Measurements from ENCODE around the gene LARGE1.

LARGE1 gene

DNA sequence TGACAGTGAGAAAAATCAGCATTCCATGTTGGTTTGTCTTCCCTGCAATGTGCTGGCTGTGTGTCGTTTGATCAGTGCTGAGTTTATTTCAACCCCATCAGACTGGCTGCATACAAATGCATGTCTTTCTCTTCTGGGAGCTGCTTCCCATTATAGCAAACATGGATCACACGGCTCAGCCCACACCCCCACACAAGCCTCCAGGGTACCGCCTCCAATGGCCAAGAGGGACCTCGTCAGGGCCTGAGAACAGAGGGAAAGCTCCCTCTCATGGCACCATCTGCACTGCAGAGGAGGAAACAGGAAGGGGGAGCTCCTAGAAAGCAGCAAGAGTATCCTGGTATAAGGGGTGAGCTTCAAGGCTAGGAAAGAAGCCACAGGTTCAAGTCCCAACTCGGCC lies 214.2 kb downstream of the LARGE1 start:
- no peak for DNase-seq

DNA sequence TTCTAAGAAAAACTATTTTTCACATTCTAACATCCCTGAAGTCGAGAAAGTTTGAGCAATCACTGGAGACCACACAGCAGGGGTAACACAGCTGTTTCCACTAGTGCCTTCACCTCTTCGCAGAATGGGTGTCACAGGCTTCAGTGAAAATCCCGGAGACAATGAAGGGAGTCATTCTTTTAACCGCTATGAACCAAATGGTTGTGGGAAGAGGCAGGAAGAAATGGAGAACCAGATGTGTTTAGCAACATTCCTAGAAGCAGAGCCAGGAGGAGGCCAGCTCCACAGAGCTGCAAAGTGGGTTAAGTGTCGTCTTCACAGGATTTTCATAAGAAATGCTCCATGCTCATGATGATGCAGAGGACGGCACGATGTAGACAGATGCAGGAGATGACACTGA lies 221.1 kb downstream of the LARGE1 start:
- DNase-seq = no peak

DNA sequence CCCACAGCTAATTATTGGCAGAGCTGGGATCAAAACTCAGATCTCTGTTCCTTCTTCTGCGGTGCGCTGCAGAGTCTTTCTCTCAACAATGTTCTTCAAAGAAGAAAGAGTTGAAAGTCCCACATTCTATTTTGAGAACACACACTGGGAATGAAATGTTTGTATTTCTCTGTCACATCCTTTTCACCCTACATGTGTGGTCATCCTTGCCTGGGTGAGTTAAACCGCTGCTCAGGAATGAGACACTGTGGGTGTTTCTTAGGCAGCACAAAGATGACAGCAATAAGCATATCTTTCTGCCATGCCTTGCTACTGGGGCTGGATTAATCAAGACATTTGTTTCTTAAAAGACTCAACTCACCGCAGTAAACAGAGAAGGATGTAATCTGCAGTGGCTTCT lies 222.6 kb downstream of the LARGE1 start:
- DNase-seq = no peak

DNA sequence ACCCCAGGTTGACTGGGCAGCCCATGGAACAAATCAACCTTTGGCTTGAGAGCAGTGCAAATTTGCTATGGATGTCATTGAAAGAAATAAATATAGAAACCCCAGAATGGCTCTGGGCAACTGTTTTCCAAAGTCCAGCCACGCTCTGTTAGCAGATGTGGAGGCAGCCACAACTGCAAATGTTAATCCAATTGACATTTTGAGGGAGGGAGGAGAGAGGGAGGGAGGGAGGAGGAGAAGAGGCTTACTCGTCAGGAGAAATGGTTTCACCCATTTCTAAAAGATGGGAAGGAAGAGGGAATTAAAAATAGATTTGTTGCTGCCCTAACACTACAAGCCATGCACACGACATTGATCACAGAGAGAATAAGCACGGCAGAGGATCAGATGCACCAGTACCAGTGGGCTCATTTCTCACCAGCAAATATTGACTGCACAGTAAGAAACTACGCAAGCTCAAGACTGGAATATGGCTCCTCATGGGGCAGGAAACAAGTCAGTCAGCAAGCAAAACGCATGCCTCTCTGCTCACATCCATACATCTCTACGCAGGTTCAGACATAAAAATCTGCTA lies 229.1 kb downstream of the LARGE1 start:
- DNase-seq = no peak

GRCh38 chr22:33688903-33689302 lies 231.4 kb downstream of the LARGE1 start:
- no peak for DNase-seq

- DNase-seq = no peak
Observed at GRCh38 chr22:33687464-33687863, 232.8 kb downstream of the LARGE1 start.

DNA sequence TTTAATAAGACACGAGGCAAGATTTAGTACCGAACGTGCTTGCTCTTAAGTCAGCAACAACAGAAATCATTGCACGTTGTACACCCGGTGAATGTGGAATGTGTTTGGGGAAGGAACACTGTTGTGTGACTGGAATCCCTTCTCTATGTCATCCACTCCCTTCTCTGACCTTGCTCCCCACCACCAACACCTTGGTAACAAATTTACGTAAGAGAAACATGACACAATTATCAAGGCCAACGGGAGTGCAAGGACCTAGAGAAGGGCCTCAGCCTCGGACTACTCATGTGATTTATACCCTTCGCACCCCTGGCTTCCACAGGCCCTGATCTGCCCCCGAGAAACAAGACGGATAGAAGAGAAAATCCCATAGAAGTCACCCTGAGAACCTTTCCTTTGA lies 236.2 kb downstream of the LARGE1 start:
- DNase-seq = no peak

GRCh38 chr22:33682927-33683326 lies 237.3 kb downstream of the LARGE1 start:
- no peak for DNase-seq

- DNase-seq = no peak
Observed at GRCh38 chr22:33680632-33681031, 239.6 kb downstream of the LARGE1 start.

DNA sequence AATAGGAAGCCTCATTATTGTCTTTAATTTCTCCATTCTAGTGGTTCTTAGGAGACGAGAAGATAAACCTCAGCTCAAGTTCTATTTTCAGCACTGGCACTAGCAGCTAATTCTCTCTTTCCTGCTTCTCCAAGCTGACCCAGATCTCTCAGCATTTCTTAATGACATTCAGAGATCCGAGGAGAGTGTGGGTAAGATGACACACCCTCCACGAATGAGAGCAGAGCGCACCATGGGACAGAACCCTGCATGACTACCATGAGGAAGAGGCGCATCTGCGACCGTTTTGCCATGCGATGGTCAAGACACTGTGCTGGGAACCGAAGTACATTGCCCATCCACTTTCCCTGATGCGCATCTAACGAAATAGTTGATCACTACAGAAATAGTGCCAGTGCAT lies 241.8 kb downstream of the LARGE1 start:
- DNase-seq = no peak

GRCh38 chr22:33677536-33677935 lies 242.7 kb downstream of the LARGE1 start:
- no peak for DNase-seq

DNA sequence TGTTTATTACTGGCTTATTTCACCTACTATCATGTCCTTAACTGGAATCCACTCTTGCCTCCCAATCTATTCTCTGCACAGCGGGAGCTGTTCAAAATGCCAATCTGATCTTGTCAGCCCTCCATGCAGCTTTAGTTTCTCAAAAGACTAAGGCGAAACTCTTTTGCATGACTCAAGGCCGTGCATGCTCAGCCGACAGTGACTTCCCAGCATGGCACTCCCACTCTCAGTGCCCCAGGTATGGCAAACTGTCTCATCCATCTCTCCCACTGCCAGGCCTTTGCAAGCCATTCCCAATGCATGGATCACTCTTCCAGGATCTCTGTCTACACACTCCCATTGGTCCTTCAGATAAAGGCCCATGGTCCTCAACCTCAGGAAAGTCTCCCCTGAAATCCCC lies 245.9 kb downstream of the LARGE1 start:
- no peak for DNase-seq

GRCh38 chr22:33669746-33670145 lies 250.5 kb downstream of the LARGE1 start:
- no peak for DNase-seq

GRCh38 chr22:33666961-33667619 lies 253.2 kb downstream of the LARGE1 start:
- no peak for DNase-seq

DNA sequence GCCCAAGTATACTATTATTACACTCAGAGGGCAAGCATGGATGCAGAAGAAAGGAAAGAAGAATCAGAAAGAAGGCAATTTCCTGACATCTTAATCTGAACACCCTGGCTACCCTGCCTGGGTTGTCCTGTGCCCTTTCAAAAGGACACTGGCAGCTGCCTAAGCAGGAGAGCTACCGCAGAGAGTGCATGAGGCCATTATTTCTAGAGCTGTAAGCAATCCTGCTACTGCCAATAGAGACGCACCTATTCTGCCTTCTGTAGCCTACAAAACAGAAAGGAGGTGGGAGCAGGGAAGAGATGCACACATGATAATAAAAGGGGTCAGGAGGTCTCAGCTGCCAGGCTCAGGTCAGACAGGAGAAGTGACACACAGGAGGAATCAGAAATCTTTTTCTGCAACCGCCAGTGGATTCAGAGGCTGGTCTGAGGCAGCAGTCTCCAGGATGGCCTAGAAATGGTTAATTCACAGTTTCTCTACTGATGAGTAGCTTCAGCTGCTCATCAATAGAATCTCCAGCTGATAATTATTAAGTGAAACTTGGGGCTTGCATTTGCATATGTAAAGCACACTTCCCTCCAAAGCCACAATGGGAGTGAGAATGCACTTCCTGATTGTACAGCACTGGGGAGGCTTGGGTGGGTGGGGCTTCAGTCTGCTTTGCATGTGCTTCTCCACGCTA lies 253.9 kb downstream of the LARGE1 start:
- no peak for DNase-seq

DNA sequence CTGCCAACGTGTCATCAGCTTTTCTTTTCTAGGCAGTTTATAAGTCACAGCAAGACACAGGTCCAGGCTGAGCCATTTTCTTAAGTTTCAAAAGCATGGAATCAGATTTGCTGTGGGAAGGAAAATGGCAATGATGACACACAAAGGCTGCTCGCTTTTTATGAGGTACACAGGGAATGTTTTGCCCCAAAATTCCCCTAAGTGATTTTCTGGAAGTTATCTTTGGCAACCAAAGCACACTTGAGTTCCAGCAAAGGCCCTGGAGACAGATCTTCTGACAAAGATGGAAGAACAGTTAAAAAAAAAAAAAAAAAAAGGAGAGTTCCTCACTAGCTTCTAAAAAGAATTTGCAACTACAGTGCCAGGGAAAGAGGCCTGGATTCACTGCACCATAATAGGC lies 260.8 kb downstream of the LARGE1 start:
- DNase-seq = no peak

- no peak for DNase-seq
Observed at GRCh38 chr22:33658775-33659174, 261.5 kb downstream of the LARGE1 start.

DNA sequence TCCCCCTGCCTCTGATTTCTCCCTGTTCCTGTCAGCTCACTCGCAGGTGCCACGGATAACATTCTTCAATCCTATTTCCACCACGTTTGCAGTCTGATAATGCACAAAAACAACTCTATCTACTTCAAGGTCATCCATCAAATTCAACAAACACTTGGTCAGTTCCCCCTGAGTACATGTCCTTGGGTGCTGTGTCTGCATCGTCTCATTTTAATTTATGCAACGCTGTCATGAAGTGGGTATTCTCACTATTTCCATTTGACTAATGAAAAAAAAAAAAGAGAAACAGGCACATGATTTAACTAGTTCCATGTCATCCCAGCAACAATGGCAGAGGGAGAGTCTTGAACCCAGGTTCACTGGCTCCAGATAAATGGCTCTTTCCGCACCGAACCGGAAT lies 262.6 kb downstream of the LARGE1 start:
- no peak for DNase-seq

- no peak for DNase-seq
Observed at GRCh38 chr22:33656808-33657628, 263.3 kb downstream of the LARGE1 start.

DNA sequence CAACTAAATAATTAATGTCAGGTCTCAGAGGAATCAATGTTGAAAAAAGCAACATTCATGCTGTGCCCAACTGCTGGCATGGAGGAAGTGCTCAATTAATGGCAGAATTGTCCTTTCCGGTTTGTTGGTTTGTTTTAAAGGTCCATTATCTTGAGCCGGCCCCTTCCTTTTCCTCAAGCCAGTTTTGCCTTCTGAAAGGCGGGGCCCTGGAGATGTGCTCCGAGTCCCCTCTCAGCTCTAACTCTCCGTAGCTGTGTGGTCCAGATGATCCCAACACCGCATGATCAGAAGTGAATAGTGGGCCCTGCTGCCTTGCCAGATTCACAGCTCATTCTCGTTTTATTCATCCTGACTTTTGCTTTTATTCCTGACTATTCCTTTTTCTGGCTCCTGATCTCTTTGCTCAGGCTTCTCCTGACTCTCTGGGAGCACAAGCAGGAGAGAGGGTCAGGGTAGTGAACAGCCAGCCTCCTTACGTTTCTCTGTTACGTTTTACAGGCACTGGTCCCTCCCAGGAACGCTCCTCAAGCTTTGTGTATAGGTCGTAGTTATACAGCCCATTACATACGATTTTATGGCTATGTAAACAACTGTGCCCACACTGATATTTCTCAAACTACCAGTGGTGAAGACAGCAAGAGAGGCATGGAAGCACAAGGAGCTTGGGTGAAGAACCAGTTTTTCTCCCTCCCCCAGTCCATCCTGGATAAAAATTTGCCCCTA lies 265.9 kb downstream of the LARGE1 start:
- DNase-seq = no peak

GRCh38 chr22:33653532-33654063 lies 266.7 kb downstream of the LARGE1 start:
- no peak for DNase-seq

DNA sequence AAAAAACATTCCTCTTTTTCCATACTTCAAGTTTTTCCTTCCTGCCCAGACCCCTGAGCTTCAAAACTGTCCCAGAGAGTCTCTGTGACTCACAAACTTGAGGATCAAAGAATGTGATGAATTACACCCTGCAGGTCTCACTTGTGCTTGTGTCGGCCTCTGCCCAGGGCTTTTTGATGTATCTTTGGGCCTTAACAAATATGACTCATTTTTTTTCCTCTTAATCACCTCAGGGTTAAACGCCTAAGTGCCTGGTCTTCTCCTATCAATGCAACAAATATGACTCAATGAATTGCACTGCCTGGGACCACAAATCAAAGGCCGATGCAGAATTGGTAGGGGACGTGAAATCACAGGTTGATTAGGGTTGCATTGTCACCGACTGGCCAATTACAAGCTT lies 267.7 kb downstream of the LARGE1 start:
- no peak for DNase-seq

DNA sequence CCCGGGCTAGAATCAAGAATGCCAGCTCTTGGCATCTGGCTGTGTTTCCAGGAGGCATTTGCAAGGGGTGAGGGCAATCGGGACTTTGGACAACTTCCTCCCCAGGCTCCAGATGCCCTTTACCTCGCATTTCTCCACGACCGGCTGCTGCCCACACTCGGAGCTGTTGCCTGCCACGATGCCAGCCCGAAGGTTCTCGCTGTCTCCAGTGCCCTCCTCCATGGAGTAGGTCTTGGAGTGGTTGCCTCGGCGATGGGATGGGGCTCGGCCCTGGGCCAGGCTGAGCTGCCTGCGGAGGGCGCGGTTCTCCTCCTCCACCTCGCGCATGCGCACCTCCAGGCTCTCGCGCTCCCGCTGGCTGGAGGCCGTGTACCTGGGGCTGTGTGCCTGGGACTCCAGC lies 270.0 kb downstream of the LARGE1 start:
- no peak for DNase-seq
